GM21360 (cell line): ENCODE data around the gene XKR8.

Experiments used
- ATAC-seq: cut with Tn5 transposase; IDR thresholded peaks from one replicate; pipeline ENCODE4 v1.9.1; 2021; ENCODE audit warnings: mild to moderate bottlenecking, moderate library complexity; ENCODE audit not compliant: unreplicated experiment

XKR8 gene

DNA sequence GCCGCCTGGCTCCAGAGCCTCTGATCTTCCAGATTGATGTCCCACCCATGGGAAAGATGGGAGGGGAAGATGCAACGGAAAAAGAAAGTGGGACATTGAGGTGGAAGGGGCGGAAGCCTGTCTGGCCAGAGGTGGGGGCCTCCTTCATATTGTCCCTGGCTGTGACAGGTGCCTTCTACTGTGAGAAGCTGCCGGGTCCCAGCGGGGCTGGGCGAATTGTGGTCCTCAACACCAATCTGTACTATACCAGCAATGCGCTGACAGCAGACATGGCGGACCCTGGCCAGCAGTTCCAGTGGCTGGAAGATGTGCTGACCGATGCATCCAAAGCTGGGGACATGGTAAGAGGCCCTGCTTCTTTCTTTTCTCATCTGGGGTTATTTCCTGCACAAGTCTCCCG is 5.6 kb upstream of the XKR8 start:
- ATAC-seq: no peak

DNA sequence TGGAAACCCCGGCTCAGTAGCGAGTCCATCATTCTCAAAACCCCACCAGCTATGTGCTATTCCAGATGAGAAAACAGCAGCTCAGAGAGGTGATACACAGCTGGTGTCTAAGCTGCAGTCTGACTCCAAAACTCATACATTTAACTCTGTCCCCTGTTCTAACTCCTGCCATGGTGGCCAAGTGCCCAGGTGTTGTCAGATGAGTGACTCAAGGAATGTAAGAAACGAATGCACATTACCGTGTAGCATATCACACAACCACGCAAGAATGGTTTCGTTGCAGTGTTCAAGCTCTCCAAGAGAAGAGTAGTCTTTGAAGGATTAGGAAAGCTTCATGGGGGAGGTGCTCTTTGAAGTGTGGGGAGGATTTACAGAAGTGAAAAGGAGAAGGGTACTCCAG is 4.7 kb upstream of the XKR8 start:
- no peak for ATAC-seq

DNA sequence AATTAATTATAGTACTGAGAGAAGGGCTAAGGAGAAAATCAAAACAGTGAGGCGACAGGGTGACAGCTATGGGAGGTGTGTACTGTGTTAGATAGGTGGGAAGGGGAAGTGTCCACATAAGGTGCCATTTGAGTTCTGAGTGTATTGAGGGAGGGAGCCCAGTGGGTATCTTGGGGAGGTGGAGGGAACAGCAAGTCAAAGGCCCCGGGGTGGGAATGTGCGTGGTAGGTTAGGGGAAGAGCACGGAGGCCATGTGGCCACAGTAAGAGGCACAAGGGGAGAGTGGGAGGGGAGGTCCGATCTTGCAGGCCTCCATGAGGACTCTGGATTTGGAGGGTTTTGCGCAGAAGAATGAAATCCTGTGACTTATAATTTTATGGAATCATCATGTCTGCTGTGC is 3.0 kb upstream of the XKR8 start:
- no peak for ATAC-seq

DNA sequence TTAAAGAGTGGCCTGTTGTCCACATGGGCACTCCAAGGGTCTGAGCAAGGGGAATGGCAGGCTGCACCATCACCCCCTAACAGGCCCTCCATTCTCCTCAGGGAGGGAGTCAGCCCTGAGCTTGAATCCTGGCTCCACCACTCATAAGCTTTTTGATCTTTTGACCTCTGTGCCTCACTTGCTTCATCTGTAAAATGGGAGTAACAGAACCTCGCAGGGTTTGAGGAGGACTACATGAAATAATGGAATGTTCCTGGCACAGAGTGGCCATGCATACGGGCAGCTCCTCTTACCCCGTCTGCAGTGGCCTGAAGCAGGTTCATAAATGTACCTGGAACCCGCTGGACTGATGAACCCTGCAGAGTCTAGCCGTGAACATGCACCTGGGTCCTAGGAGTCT is 2.1 kb upstream of the XKR8 start:
- ATAC-seq: no peak

DNA sequence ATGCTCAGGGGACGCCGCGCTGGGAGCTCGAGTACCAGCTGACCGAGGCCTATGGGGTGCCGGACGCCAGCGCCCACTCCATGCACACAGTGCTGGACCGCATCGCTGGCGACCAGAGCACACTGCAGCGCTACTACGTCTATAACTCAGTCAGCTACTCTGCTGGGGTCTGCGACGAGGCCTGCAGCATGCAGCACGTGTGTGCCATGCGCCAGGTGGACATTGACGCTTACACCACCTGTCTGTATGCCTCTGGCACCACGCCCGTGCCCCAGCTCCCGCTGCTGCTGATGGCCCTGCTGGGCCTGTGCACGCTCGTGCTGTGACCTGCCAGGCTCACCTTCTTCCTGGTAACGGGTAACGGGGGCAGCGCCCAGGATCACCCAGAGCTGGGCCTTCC is 1.3 kb upstream of the XKR8 start:
- ATAC-seq: no peak

DNA sequence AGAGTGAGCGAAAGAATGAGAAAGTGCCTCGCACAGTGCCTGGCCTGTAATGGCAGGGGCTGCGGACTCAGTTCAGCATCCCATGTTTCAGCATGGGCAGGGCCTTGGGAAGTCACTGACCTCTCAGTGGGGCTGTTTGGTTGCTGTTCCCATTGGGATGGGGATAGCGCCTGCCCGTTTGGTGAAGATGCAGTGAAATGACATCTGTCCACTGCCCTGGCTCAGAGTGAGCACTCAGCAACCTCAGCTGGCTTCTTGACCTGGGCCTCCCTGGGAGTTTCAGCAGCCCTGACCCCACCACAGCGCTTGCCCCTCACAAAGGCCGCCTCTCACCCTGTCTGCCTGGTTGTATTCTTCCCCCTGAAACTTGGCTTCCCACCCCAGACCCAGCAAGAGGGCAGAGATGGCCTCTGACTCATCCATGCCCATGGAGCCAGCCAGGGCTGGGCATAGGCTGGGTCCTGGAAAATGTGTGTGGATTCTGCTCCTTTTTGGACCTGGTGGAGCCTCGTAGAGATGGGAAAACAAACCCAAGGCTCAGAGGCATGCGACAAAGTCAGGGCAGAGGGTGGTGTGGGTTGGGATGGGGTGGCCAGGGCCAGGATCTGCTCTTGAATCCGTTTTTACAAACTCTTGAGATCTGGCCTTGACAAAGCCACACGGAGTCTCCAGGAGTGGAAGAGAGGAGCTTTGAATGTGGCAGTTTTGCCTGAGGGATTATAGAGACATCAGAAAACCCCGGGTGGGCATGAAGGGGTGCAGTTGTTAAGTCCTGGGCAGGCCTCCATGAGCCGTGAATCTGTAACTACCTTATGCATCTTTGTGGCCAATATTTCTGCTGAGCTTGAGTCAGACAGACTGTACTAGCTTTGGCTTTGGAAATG is 1.2 kb downstream of the XKR8 start:
- no peak for ATAC-seq

DNA sequence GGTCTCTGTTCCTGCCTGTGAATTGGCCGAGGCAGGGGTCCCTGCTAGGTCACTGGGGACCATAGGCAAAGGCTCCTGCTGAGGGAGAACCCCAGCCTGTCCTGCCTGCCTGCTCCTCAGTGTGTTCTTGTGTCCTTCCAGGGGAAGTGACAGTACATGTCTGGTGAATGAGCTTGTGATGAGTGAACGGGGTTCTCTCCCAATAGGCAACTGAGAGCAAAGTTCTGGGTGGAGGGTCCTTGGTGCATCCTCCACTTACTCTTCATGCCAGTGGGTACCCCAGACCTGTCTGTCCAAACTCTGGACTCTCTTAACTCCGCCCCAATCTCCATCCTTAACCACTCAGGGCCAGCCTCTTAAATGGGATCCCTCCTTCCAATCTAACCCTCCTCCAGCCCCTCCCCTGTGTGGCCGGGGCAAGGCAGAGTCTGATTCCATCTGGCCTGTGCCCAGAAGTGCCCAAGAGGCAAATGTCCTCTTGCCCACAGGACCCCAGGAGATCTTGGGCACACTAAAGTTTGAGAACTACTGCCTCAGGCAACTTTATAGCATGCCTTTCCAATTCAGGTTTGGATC is 2.0 kb downstream of the XKR8 start:
- ATAC-seq: no peak

DNA sequence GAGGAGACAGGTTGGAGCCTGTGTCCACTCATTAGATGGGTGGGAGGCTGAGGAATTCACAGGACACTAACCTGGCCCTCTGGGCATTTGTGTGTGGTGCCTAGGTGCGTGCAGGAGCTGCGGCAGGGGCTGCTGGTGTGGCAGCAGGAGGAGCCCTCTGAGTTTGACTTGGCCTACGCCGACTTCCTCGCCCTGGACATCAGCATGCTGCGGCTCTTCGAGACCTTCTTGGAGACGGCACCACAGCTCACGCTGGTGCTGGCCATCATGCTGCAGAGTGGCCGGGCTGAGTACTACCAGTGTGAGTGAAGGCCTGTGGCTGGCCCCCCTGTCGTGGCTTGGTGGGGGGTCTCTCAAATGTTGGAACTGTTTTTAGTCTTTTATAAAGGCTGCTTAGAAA is 3.6 kb downstream of the XKR8 start:
- no peak for ATAC-seq

DNA sequence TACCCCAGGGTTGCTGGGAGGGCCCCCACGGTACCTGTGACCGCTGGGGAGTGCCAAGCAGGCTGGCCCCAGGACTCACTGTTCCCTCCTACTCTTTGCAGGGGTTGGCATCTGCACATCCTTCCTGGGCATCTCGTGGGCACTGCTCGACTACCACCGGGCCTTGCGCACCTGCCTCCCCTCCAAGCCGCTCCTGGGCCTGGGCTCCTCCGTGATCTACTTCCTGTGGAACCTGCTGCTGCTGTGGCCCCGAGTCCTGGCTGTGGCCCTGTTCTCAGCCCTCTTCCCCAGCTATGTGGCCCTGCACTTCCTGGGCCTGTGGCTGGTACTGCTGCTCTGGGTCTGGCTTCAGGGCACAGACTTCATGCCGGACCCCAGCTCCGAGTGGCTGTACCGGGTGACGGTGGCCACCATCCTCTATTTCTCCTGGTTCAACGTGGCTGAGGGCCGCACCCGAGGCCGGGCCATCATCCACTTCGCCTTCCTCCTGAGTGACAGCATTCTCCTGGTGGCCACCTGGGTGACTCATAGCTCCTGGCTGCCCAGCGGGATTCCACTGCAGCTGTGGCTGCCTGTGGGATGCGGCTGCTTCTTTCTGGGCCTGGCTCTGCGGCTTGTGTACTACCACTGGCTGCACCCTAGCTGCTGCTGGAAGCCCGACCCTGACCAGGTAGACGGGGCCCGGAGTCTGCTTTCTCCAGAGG is 6.8 kb downstream of the XKR8 start:
- ATAC-seq: no peak

DNA sequence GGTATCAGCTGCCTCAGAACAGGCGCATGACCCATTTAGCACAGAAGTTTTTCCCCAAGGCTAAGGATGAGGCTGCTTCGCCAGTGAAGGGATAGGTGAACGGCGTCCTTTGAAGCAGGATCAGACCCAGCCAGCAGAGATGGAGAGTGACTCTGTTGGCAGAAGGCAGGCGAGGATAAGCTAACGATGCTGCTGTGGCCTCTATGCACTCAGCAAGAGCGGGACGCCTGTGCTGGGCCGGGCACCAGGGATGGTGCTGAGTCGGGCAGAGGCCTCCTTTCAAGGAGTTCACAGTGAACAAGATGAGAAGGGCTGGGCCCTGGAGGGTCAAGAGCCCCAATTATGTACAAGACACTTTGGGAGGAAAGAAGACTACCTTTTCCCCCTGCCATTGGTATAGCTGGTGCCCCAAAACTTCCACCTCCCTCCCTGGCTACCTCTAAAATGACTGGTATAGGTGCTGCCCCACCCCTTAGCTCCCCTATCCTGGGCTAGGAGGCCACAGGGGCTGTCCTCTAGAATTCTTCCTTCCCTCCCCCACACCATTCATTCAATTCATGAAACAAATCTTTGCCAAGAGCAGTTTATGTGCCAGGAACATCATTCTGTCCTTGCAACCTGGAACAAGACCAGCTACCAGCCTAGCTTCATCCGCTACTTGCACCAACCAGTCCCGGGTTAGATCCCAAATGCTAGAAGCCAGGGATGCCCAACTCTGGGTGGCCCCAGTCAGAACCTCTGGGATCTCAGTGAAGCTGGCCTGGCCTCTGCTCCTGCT is 7.5 kb downstream of the XKR8 start:
- no peak for ATAC-seq

DNA sequence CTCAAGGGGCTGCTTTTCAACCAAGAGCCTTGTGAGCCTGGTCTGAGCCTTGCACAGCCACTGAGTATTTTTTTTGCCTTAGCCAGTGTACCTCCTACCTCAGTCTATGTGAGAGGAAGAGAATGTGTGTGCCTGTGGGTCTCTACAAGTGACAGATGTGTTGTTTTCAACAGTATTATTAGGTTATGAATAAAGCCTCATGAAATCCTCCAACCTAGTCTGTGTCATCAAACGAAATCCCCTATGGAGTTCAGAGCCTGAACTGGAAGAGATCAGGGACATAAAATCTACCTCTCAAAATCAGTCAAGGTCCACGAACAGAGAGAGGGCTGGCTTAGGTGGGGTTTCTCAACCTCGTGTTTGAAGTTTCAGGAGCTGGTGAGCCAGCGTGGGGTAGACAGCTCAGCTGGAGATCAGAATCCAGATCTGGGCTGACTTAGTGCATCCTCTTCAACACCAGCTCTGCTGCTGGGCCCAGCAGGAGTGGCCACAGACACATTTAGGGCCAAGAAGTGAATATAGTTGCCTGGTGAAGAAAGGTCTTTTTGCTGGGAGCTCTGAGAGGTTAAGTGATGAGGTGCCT is 8.2 kb downstream of the XKR8 start:
- ATAC-seq: no peak

DNA sequence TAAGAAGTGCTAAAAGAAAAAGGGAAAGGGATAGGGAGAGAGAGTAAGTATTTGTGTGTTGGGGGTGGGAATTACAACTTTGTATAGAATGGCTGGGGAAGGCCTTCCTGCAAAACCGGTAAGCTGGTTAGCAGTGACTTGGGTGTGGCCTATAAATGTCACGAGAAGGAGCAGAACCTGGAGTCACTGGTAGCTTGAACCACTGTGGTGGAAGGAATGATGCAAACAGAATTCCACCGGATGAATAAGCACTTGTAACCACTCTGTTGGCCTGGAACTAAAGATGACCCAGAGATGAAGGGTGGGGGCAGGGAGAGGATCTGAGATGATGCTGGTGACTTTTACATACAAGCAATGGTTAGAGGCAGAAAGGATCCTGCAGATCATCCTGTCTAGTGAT is 8.9 kb downstream of the XKR8 start:
- no peak for ATAC-seq

DNA sequence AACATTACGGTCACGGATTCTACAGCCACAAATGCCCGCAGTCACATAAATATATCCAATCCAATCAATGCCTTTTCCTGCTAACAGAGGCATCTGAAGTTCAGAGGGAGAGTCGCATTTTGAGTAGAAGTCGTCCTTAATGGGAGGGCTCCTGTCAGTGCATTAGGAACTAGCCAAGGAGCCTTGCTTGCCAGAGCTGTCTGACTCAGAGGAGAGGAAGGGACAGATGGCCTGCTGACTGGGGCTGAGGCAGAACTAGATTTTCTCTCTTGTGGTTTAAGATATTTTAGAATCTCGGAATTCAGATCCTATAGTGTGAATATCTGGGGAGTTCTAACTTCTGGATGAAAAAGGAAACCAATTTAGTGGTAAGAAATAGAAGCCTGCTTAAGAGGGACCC is 10.6 kb downstream of the XKR8 start:
- ATAC-seq: no peak

DNA sequence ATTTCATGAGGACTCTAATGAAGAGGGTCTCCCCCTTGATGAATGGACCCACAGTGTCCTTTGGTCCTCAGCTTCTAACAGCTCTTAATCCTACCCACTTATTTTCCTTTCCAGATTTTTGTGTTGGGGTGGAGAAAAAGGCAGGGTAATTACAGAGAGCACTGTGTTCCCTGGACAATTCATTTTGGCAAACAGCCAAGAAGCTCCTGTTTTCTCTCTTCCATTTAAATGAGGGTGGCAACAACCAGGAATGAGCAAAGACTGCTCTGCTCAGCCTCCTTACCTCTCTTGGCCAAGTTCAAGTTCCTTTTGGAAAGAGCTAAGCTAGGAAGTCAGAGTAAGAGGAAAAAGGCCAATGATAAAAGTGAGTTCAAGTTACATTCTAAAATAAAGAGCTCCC is 11.9 kb downstream of the XKR8 start:
- no peak for ATAC-seq

DNA sequence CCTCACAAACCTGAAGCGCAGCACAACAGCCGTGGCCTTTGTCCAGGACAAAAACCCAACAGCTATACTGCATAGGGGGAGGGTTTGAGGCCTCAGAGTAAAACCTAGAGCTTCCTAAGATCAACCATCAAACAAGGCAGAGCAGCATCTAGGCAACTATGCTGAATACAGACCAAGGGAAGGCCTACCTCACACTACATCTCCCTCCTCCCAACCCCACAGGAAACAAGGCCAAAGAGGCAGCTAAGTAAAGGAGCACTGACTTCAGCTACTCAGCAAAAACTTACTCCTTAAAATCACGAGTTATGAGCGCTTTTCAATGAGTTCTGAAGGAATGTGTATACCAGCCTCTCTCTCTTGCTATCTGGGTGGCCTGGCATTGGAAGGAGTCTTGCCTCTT is 12.4 kb downstream of the XKR8 start:
- ATAC-seq: no peak

DNA sequence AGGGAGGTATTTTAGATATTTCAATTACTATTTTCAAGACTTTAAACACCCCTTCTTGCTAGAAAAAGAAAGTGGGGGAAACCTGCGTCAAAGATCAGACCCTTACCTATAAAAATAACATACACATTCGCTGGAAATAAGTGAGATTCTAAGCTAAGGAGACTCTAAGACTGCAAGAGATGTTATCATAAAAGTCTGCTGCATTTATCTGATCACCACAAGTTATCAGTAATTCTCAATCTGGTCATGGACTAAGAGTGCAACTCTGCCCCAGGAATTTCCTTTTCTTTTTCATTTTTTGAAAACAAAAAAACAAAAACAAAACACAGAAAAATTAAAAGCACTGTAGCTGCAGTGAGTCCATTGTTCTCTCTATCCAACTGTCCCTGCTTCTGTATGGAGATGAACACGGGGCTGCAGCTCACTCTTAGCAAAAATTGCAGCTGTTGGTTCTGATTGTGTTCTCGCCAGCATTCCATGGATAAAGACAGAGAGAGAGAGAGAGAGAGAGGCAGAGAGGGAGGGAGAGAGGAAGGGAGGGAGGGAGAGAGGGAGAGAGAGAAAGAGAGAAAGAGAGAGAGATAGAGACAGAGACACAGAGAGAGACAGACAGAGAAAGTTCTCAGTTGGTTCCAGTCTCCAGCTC is 14.1 kb downstream of the XKR8 start:
- ATAC-seq: no peak

DNA sequence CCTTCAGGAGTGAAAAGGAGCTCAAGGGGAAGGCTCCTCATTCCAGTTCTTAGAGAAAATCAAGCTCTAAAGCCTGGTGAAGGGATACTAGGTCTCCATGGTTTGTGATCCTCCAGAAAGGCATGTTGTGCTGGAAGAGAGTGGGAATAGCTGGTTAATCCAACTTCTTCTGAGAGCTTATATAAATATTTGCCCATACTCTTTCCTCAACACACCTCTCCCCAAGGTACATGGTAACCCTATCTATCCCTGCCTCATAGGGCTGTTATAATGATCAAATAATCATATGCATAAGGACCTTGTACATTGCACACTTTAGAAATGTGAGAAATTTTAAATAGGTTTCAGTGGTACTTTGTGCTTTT is 14.6 kb downstream of the XKR8 start:
- no peak for ATAC-seq

DNA sequence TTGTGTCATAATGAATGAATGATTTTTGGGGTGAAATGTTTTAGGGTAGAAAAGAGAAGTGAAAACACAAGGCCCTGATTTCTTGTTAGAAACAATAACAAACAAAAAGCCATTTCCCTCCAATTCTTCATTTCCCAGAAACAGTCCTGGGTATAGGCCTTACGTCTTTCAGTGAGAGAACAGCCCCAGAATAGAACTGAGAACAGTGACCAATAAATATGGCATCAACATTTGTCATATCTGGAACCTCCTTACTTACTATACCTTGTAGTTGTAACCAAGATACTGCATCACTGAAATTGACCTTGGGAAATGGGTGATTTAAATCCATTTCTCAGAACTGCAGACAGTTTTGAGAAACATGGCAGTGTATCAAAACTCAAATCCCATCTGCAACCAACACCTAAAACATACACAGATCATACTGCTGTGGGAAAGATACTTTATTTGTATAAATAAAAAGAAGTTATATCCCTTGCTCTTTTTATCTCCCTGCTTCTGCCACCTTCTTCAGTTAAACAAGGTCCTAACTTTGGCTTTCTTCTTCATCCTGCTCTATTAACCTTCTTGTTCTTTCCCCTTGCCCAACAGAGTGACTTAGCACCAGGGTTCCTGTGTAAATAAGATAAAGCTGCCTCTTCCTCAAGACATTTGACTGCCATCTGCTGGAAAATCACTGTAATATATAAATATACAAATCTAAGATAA is 19.5 kb downstream of the XKR8 start:
- ATAC-seq: no peak

DNA sequence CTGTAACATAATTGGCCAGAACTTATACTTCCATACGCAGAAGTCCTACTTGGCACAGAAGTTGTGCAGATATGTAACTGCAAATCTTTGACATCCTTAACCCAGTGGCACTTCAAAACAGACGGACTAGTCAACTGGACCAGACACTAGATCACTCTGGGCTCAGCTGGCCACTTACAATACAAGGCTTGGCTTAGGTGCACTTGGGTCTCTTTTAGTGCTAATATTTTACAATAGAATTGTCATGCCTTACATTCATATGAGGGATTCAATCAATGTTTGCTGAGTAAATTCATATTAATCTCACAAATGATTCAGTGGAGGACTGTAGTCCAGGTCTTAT is 20.1 kb downstream of the XKR8 start:
- no peak for ATAC-seq

DNA sequence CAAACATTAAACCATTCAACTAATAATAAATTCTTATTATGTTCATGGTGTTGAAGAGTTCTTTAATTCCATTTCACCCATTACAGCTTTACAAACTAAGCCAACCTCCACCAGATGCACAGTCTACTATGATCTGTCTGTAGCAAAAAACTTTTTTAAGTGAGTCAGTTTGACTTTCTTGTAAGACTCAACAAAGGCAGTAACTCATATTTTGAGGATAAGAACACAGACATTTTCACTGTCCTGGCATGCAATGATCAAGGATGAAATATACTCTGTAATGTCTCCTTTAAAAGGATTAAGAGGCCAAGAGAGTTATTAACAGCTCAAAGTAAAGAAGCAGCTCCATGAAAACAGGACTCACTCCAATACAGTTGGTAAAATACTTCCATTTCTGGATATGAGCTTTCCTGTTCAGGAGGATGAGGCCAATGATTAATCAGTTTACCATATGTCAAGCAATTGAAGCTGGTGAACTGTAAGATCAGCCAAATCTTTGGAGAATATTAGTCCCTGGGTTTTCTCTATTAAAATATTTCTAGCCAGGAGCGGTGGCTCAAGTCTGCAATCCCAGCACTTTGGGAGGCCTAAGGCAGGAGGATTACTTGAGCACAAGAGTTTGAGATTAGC is 20.6 kb downstream of the XKR8 start:
- ATAC-seq: no peak
